Gastroesophageal sphincter (tissue), 3 donors: ENCODE data around the gene ADGRL2.

Experiments used
- POLR2AphosphoS5 ChIP-seq: sonication (generic); formaldehyde crosslinking; IDR thresholded peaks from one replicate; pipeline ENCODE4 v1.6.1; 2017; ENCODE audit warnings: antibody characterized with exemption
- TF ChIP-seq, protein P1 (sequence below), 4 experiments: fragments of 200-600 bp in 2 of 4; fragments of 450-650 bp in 2 of 4; sonication (generic) in 1 of 4; IDR thresholded peaks; one replicate each; pipeline ENCODE4 v1.5.1; 2017 to 2019; ENCODE audit warnings: antibody characterized with exemption in 4 of 4, mild to moderate bottlenecking in 2 of 4, moderate library complexity in 2 of 4

DNA sequence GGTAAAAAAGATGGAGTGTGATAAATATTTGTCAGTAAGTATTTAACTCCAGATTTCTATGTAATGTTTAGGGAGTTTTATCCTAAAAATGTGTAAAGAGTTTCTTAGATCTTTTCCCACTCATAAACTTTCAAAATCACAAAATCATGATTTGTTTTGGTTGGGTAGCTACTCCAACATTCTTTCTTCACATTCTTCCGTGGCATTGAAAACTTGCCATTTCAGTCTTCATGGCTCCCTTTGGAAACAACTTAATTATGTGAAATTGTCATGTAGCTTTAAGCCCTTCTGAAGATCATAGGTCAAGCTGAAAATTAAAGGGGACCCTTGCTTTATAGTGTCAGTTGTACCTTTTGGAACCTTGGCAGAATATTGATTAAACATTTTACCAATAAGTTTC is 73.2 kb downstream of the ADGRL2 start:
- TF ChIP-seq POLR2AphosphoS5, result no peak
- TF ChIP-seq, protein P1, sequence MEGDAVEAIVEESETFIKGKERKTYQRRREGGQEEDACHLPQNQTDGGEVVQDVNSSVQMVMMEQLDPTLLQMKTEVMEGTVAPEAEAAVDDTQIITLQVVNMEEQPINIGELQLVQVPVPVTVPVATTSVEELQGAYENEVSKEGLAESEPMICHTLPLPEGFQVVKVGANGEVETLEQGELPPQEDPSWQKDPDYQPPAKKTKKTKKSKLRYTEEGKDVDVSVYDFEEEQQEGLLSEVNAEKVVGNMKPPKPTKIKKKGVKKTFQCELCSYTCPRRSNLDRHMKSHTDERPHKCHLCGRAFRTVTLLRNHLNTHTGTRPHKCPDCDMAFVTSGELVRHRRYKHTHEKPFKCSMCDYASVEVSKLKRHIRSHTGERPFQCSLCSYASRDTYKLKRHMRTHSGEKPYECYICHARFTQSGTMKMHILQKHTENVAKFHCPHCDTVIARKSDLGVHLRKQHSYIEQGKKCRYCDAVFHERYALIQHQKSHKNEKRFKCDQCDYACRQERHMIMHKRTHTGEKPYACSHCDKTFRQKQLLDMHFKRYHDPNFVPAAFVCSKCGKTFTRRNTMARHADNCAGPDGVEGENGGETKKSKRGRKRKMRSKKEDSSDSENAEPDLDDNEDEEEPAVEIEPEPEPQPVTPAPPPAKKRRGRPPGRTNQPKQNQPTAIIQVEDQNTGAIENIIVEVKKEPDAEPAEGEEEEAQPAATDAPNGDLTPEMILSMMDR (IDR thresholded peaks at IDR 0.05), result no peak
